H7 (cell line): ENCODE data around the gene RAB31. TPM values are rescaled to one million over a fixed set of nuclear protein-coding genes. Genes with fewer than 3 reads are reported as not detected.
A peak's percentile ranks its signal among the peaks of the same experiment; 100 is the strongest.
"Not testable (repeated sequence)": the region's sequence is repeated elsewhere in the genome, so short reads cannot be mapped to it uniquely, and the experiment has no call there.

Experiments used
- DNase-seq: peaks from one replicate; pipeline ENCODE4 v3.0.0; 2012
- H3K27me3 ChIP-seq: 2 replicates; pipeline ENCODE4 v1.6.0; 2011; ENCODE audit warnings: mild to moderate bottlenecking, low read length; ENCODE audit not compliant: control insufficient read depth, insufficient read depth
- H3K36me3 ChIP-seq: replicated peaks from 2 replicates; pipeline ENCODE4 v1.5.1; 2011; ENCODE audit warnings: low read length; ENCODE audit not compliant: control insufficient read depth, insufficient read depth
- H3K4me3 ChIP-seq: 2 replicates; pipeline ENCODE4 v1.5.1; 2011; ENCODE audit warnings: low read depth, mild to moderate bottlenecking, control low read depth, low read length, moderate library complexity; ENCODE audit not compliant: insufficient read depth
- total RNA-seq: library from RNA; depleted of rRNA; stranded (reverse); fragments of >200 nt; shearing (Covaris generic); gene quantifications from 2 replicates; pipeline ENCODE4 v1.2.3, GENCODE V29; 2014; rRNA removed

The RAB31 gene, protein sequence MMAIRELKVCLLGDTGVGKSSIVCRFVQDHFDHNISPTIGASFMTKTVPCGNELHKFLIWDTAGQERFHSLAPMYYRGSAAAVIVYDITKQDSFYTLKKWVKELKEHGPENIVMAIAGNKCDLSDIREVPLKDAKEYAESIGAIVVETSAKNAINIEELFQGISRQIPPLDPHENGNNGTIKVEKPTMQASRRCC
- total RNA-seq = 29.6 and 29.7 TPM in 2 replicates

GRCh38 chr18:9708057-9708433 is at the start of gene RAB31:
RAB31 (plus strand) TSS chr18:9708301; CDS start chr18:9708406, 105 bp downstream.
- DNase-seq = peak; percentile 92
- Histone ChIP-seq H3K36me3 (no peaks in the 10 kb centered on the region), H3K27me3 (peaks cover 27% of the 10 kb centered on the region), H3K4me3 (peak within 1 kb of the TSS; percentile 79)

DNA sequence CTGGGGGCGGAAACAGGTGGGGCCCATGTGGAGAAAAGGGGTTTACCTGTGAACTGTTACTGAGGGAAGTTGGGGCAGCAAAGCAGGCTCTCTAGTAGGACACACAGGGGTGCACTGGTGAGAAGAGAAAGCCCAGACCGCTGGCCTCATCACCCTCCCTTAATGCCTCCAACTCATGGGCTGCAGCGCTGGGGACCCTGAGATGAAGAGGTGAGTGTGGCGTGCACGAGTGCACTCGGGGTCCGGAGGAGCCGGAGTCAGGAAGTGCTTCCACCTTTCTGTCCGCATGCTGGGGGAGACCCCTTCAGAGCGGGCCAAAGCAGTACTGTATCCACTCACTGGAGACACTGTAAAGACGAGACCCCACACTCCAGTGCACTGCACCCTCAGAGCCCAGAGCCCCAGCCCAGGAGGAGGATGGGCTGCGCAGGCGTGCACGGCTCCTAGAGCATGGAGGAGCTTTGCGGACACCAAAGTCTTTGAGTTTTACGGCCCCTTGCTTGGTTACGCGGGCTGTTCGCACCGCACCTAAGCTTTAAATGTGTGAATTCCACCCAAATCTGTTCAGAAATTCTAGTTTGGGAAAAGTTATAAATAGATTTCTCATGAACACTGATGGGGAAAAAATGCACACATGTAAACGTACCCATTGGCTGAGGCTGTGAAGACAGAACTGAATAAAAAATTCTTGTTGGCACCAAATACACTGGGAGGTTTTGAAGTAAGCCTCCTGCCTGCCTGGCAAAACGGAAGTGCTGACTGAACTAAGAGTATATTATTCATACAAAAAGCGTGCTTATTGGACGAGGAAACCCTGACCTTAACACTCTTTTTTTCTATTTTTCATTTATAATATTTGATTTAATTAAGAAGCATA is 48.4 kb upstream of the RAB31 start:
- H3K27me3 ChIP-seq = no peaks in the 10 kb centered on the region
- no peak for DNase-seq
- H3K36me3 ChIP-seq = no peaks in the 10 kb centered on the region
- no peak overlapping the region for H3K4me3 ChIP-seq

GRCh38 chr18:9661564-9661963 is 46.5 kb upstream of the RAB31 start:
- Histone ChIP-seq H3K27me3 (no peaks in the 10 kb centered on the region), H3K4me3 (no peak overlapping the region), H3K36me3 (no peaks in the 10 kb centered on the region)
- peak; percentile 70 for DNase-seq

- H3K4me3 ChIP-seq = no peak overlapping the region
- DNase-seq = no peak
- H3K36me3 ChIP-seq = no peaks in the 10 kb centered on the region
- no peaks in the 10 kb centered on the region for H3K27me3 ChIP-seq
Observed at GRCh38 chr18:9663377-9663776, 44.7 kb upstream of the RAB31 start.

- DNase-seq = no peak
- no peaks in the 10 kb centered on the region for H3K27me3 ChIP-seq
- no peak overlapping the region for H3K4me3 ChIP-seq
Observed at GRCh38 chr18:9665314-9665713, 42.8 kb upstream of the RAB31 start.

GRCh38 chr18:9666548-9666947 is 41.6 kb upstream of the RAB31 start:
- Histone ChIP-seq H3K4me3 (no peak overlapping the region), H3K27me3 (no peaks in the 10 kb centered on the region), H3K36me3 (no peaks in the 10 kb centered on the region)
- no peak for DNase-seq

More at GRCh38 chr18:9665314-9665713, 42.8 kb upstream of the RAB31 start:
- H3K36me3 ChIP-seq = no peaks in the 10 kb centered on the region

DNA sequence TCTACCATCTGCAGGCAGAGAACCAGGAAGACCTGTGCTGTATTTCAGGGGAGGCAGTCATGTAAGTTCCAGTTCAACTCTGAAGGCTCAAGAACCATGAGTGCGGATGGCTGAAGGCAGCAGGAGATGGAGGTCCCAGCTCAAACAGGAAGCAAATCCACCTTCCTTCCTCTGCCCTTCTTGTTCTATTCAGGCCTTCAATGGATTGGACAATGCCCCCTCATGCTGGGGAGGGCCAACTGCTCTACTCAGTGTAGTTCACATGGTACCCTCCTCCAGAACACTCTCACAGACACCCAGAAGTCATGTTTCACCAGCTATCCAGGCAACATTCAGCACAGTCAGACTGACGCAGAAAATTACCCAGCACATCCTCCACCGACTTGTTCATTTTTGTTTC is 39.1 kb upstream of the RAB31 start:
- Histone ChIP-seq H3K4me3 (no peak overlapping the region), H3K27me3 (no peaks in the 10 kb centered on the region), H3K36me3 (no peaks in the 10 kb centered on the region)
- no peak for DNase-seq

- DNase-seq = no peak
- Histone ChIP-seq H3K36me3 (no peaks in the 10 kb centered on the region), H3K27me3 (no peaks in the 10 kb centered on the region), H3K4me3 (no peak overlapping the region)
Observed at GRCh38 chr18:9671214-9671613, 36.9 kb upstream of the RAB31 start.

- DNase-seq = peak; percentile 47
Observed at GRCh38 chr18:9673296-9674251, 34.5 kb upstream of the RAB31 start.

DNA sequence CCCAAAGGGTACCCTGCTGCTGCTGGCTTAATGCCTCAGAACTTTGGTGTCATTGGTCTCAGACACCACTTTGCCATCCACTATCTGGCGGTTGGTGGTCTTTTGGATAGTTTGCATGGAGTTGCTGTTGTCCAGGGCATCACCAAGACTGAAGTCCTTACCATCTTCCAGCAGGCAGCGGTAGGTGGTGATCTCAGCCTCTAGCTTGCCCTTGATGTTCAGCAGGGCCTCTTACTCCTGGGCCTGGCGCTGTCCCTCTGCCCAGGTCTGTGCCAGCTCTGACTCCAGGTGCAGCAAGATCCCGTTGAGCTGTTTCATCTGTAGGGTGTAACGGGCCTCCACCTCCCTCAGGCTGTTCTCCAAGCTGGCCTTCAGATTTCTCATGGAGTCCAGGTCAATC is 29.9 kb upstream of the RAB31 start:
- not testable (repeated sequence) for H3K36me3 ChIP-seq, H3K27me3 ChIP-seq, DNase-seq, H3K4me3 ChIP-seq

More at GRCh38 chr18:9673296-9674251, 34.5 kb upstream of the RAB31 start:
- Histone ChIP-seq H3K36me3 (no peaks in the 10 kb centered on the region), H3K4me3 (no peak overlapping the region), H3K27me3 (no peaks in the 10 kb centered on the region)

- H3K27me3 ChIP-seq = no peaks in the 10 kb centered on the region
- no peaks in the 10 kb centered on the region for H3K36me3 ChIP-seq
- no peak for DNase-seq
- H3K4me3 ChIP-seq = no peak overlapping the region
Observed at GRCh38 chr18:9679125-9679524, 29.0 kb upstream of the RAB31 start.

GRCh38 chr18:9681217-9681616 is 26.9 kb upstream of the RAB31 start:
- no peaks in the 10 kb centered on the region for H3K36me3 ChIP-seq
- no peak for DNase-seq
- H3K27me3 ChIP-seq = no peaks in the 10 kb centered on the region
- H3K4me3 ChIP-seq = no peak overlapping the region

DNA sequence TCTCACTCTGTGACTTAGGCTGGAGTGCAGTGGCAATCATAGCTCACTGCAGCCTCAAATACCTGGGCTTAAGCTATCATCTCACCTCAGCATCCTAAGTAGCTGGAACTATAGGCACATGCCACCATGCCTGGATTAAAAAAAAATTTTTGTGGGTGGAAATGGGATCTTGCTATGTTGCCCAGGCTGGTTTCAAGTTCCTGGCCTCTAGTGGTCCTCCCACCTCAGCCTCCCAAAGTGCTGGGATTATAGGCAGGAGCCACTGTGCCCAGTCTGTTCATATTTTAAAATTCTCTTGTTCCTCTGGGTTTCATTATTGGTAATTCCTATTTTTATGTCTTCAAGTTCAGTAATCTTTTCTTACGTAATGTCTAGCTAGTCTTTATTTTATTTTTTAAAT is 25.5 kb upstream of the RAB31 start:
- Histone ChIP-seq H3K36me3 (no peaks in the 10 kb centered on the region), H3K4me3 (no peak overlapping the region), H3K27me3 (no peaks in the 10 kb centered on the region)
- DNase-seq = no peak
